Hypothalamus (tissue), 51 donors: ENCODE results near the gene TBCE.

Experiments
- DNase-seq, 51 donors: peaks; one replicate each; lab custom pipeline; 2025; lab: John Stamatoyannopoulos, UW

The TBCE gene

GRCh38 chr1:235408503-235408960 is 41.3 kb downstream of the TBCE start:
- no peak for DNase-seq

DNA sequence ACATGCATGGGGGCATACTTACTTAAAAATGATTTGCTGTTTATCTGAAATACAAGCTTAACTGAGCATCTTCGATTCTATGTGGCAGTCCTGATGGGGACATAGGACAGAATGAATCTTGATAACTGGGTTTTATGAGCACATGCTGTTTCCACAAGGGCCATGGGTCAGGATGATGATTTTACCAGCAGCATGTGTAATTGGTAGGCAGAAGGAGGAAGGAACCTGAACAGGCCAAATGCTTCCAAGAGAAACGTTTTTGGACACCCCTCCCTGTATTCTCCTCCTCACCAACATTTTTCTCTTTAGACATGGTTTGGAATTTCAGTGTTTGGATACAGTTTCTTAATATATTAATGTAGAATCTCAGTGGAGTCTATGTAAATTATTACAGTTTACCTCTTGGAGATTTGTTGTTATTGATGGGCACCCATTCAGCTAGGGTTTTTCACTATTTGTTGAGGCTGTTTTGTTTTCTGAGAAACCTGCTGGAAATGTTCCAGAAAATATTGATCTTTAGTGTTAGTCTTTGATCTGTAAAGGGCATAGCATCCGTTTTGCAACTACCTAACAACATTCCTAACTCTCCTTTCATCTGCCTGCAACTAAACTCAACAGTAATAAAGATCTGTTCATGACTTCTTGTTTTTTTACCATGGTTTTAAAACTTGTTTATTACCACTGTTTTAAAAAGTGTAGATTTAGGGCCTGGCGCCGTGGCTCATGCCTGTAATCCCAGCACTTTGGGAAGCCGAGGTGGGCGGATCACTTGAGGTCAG is 42.0 kb downstream of the TBCE start:
- DNase-seq, result no peak

DNA sequence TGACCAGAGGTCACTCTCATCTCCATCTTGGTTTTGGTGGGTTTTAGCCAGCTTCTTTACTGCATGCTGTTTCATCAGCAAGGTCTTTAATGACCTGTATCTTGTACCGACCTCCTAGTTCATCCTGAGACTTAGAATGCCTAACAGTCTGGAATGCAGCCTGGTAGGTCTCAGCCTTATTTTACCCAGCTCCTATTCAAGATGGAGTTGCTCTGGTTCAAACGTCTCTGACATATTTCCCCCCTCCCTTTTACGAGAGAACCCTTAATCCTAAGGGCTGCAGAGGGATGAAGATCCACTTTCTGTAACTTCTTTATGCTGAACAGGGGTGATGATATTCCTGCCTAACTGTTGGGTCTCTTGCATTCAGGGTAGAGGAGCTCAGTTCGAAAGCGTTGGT is 43.2 kb downstream of the TBCE start:
- DNase-seq, result no peak

- DNase-seq, result no peak
These were observed 44.6 kb downstream of the TBCE start for GRCh38 chr1:235411489-235412486.

GRCh38 chr1:235415008-235415904 is 48.0 kb downstream of the TBCE start:
- peak in 31 of 51 donors; percentile 2 to 67 (median 23) for DNase-seq

DNA sequence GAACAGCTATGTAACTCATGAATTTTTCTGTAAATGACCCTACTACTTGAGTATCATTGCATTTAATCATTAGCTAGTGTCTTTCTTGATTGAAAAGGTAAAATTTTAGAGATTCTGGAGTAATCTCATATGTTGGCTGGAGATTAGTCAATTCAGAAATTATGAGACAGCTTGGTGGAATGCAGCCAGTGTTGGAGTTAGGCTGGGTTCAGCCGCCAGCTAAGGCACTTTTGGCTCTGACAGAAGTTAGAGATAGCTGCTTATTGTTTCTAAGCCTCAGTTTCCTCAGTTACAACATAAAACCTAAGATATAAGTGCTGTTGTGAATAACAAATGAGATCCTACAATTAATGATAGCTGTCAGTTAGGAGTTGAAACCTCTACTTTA is 49.4 kb downstream of the TBCE start:
- no peak for DNase-seq

GRCh38 chr1:235417086-235417697 is 50.0 kb downstream of the TBCE start:
- peak in 35 of 51 donors; percentile 1 to 72 (median 29) for DNase-seq

DNA sequence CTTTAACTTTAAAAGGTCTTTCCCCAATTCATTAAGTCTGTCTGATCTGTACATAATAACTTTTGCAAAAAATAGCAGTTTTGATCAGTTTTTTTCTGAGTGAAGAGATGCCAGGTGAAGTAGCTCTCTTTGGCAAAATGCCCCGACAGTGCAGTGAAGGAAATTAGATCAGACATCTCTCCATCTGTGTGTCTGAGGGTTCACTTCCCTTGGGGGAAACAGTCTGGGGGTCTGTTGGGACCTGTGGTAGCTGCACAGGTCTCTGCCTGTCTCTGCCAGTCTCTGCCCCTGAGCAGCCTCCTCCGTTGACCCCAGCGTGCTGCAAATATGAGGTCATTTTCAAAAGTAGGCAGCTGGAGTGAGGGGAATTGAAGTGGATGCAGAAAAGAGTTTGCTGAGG is 54.5 kb downstream of the TBCE start:
- DNase-seq, result no peak

GRCh38 chr1:235423214-235423652 is 56.0 kb downstream of the TBCE start:
- DNase-seq, result no peak

DNA sequence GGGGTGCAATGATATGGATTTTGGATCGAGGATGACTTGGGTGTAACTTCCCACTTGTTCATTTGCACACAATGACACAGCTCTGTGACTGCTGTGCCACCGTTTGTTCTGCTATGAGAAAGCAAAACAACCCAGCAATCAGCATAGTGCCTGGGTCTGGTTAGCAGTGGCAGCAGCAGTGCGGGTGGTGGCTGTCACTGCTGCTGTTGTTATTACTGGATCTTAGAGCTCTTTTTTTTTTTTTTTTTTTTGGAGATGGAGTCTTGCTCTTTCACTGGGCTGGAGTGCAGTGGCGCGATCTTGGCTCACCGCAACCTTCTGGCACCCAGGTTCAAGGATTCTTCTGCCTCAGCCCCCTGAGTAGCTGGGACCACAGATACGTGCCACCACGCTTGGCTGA is 56.9 kb downstream of the TBCE start:
- peak in 7 of 51 donors; percentile 4 to 33 (median 14) for DNase-seq

GRCh38 chr1:235425357-235425756 is 58.1 kb downstream of the TBCE start:
- DNase-seq, result no peak

DNA sequence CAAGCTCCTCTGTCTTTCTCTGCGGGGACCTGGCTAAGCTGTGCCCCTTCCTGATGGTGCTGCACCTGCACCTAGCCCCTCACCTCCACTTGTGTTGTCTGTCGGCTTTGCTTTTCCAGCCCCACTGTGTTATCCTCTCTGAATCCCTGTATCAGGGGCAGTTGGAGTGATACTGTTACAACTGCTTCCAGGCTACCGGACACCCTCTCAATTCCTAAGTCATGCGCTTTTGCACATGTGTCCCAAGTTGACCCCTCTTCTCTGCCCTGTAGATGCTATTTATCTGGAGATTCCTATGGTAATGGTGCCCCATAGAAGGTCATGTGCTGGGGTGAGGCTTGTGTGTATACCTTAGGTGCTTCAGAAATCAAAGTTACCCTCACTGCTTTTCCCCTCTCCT is 58.9 kb downstream of the TBCE start:
- no peak for DNase-seq

- no peak for DNase-seq
These were observed 59.5 kb downstream of the TBCE start for GRCh38 chr1:235426680-235427079.

GRCh38 chr1:235427447-235427846 is 60.2 kb downstream of the TBCE start:
- no peak for DNase-seq

DNA sequence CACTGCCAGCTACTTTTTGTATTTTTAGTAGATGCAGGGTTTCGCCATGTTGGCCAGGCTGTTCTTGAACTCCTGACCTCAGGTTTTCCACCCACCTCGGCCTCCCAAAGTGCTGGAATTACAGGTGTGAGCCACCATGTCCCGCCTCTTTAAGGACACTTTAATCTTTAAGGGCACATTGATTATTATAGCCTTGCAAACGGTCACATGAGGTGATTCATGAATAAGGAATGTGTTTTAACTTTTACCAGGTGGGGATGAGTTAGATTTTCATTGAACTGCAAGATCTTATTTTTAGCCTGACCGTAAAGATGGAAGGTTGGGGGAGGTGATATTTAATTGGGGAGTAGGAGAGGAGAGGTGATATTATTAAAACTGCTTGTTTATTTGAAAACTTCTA is 61.9 kb downstream of the TBCE start:
- no peak for DNase-seq

GRCh38 chr1:235430991-235431390 is 63.8 kb downstream of the TBCE start:
- no peak for DNase-seq

DNA sequence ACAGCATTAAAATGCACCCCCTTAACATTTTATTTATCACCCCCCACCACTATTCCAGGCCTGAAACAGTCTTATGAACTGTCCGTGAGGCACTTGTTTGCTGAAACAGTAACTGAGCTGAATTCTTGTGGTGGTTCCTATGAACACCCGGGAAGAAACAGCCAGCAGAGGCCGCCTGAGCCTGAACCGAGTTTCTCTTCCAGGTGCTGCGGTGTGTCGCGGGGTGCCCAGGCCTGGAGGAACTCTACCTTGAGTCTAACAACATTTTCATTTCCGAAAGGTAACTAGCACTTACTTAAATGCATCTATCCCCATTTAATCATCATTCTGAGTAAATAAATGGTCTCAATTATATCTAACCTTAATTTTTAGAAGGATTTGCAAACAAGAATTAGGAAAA is 66.8 kb downstream of the TBCE start:
- no peak for DNase-seq

DNA sequence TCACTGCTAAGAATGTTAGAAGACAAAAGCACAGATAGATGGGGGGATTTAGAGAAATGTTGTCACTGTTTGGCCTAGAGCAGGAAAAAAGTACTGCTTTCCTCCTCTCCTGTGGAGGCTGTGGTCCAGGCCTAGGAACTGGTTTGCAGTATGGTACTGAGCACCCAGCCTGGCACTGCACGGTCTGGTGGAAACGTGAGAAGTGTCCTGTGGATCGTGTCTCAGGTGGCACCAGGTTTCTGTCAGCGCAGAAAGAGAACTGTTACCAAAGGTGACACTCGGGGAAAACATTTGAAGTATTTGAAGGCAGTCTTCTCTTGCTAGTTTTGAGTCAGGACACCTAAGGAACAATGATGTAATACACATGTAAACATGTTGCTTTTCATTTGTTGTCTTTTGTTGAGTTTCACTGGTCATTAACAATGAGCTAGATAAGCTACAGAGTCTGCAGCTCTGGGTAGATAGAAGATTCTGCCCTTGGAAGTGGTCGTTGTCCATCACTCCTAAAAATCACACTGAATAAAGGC is 74.0 kb downstream of the TBCE start:
- DNase-seq, result no peak

GRCh38 chr1:235442788-235443429 is 75.7 kb downstream of the TBCE start:
- DNase-seq, result no peak
